Activated T-helper 9 cell treated with anti-CD3 and anti-CD28 coated beads, Interleukin-2, amount 50 U/mL, for 16 hours (primary cell): ENCODE results near the gene PKD1L1.

Experiments
- DNase-seq: peaks from one replicate; pipeline ENCODE4 v3.0.0-alpha.2; 2020; ENCODE audit warnings: low read depth

Gene PKD1L1

GRCh38 chr7:47867286-47867685 lies 81.0 kb downstream of the PKD1L1 start:
- DNase-seq = no peak

- DNase-seq = no peak
These were observed 82.1 kb downstream of the PKD1L1 start for GRCh38 chr7:47866120-47866519.

- no peak for DNase-seq
These were observed 95.7 kb downstream of the PKD1L1 start for GRCh38 chr7:47852330-47853245.

- DNase-seq = no peak
These were observed 101.1 kb downstream of the PKD1L1 start for GRCh38 chr7:47847207-47847606.

GRCh38 chr7:47846138-47846836 lies 102.0 kb downstream of the PKD1L1 start:
- no peak for DNase-seq

- no peak for DNase-seq
These were observed 104.0 kb downstream of the PKD1L1 start for GRCh38 chr7:47844311-47844710.

GRCh38 chr7:47843291-47843690 lies 105.0 kb downstream of the PKD1L1 start:
- DNase-seq = no peak

GRCh38 chr7:47839381-47839780 lies 108.9 kb downstream of the PKD1L1 start:
- no peak for DNase-seq

- DNase-seq = no peak
These were observed 110.4 kb downstream of the PKD1L1 start for GRCh38 chr7:47837826-47838225.

- DNase-seq = no peak
These were observed 111.6 kb downstream of the PKD1L1 start for GRCh38 chr7:47836503-47837202.

GRCh38 chr7:47836080-47836479 lies 112.2 kb downstream of the PKD1L1 start:
- no peak for DNase-seq

GRCh38 chr7:47833211-47833610 lies 115.1 kb downstream of the PKD1L1 start:
- DNase-seq = no peak

- DNase-seq = no peak
These were observed 116.1 kb downstream of the PKD1L1 start for GRCh38 chr7:47832105-47832715.

- no peak for DNase-seq
These were observed 118.3 kb downstream of the PKD1L1 start for GRCh38 chr7:47830015-47830414.

- DNase-seq = no peak
These were observed 120.4 kb downstream of the PKD1L1 start for GRCh38 chr7:47827871-47828270.

GRCh38 chr7:47827351-47827756 lies 120.9 kb downstream of the PKD1L1 start:
- no peak for DNase-seq

GRCh38 chr7:47826754-47827153 lies 121.5 kb downstream of the PKD1L1 start:
- no peak for DNase-seq

- no peak for DNase-seq
These were observed 128.7 kb downstream of the PKD1L1 start for GRCh38 chr7:47819607-47819920.

GRCh38 chr7:47818796-47819606 lies 129.3 kb downstream of the PKD1L1 start:
- DNase-seq = no peak

- no peak for DNase-seq
These were observed 130.3 kb downstream of the PKD1L1 start for GRCh38 chr7:47817917-47818316.

GRCh38 chr7:47816647-47817046 lies 131.6 kb downstream of the PKD1L1 start:
- no peak for DNase-seq

- DNase-seq = no peak
These were observed 132.4 kb downstream of the PKD1L1 start for GRCh38 chr7:47815867-47816266.
